Progenitor cell of endocrine pancreas (in vitro differentiated cells): ENCODE data around the gene FSHR. TPM values are rescaled to one million over a fixed set of nuclear protein-coding genes. Genes with fewer than 3 reads are reported as not detected.

ENCODE experiments used
- DNase-seq: peaks from one replicate; pipeline ENCODE4 v3.0.0; 2021; ENCODE audit warnings: low spot score; ENCODE audit not compliant: unreplicated experiment
- H3K27ac Mint-ChIP-seq: 2 replicates; pipeline ENCODE4 v1.8.0; 2021; ENCODE audit warnings: mild to moderate bottlenecking, moderate library complexity, mixed read lengths
- H3K27me3 Mint-ChIP-seq: 2 replicates; pipeline ENCODE4 v1.8.0; 2021; ENCODE audit warnings: mixed read lengths
- H3K36me3 Mint-ChIP-seq: 2 replicates; pipeline ENCODE4 v1.8.0; 2022; ENCODE audit warnings: mixed read lengths; ENCODE audit not compliant: insufficient read depth
- H3K4me1 Mint-ChIP-seq: 2 replicates; pipeline ENCODE4 v1.8.0; 2021; ENCODE audit warnings: low read depth, mixed read lengths
- H3K4me3 Mint-ChIP-seq: 2 replicates; pipeline ENCODE4 v1.8.0; 2021; ENCODE audit warnings: low read depth, mild to moderate bottlenecking, moderate library complexity, mixed read lengths
- H3K9me3 Mint-ChIP-seq: 2 replicates; pipeline ENCODE4 v1.8.0; 2021; ENCODE audit warnings: low read depth, mixed read lengths
- CTCF ChIP-seq: fragments of 200-600 bp; sonication (generic); IDR thresholded peaks from one replicate; pipeline ENCODE4 v1.5.0; 2021; ENCODE audit warnings: antibody characterized with exemption, mild to moderate bottlenecking; ENCODE audit not compliant: unreplicated experiment
- total RNA-seq: library from RNA; stranded (reverse); gene quantifications from 2 replicates; pipeline ENCODE4 v1.2.1, GENCODE V29; 2021

Gene FSHR
- total RNA-seq, 1 donor from 2014 or later: 0.74 TPM

DNA sequence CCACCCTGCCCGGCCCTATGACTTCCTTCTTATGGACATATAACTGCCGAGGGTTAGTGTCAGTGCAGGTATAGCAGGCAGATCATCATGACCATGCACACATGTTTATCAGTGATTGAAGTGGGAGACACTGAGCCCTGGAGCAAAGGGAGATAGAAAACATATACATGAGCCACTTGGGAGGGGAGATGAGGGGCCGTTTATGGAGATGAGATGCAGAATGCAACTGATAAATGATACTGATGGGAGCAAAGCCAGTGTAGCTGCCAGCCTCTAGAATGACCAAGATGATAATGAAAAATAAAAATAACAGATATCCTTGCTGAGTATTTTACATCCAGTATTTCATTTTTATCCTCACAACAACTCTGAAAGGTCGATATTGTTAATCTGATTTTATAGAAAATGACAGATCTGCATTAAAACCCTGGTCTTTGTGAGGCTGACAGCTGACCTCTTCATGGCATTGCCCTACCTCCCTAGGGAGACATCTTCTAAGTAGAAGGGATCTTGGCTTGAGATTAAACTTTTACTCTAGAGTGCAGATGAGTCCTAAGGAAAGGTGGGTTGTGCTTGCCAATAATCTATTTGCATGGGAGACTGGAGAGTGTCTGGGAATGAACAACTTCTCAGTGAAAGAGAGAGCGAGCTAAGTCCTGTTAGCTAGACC is 220.4 kb downstream of the FSHR start:
- Mint-ChIP-seq H3K27me3 (peaks cover 3% of the 10 kb centered on the region), H3K4me1 (peaks cover 9% of the 10 kb centered on the region), H3K27ac (no peak overlapping the region), H3K4me3 (no peak overlapping the region), H3K9me3 (no peaks in the 10 kb centered on the region), H3K36me3 (no peaks in the 10 kb centered on the region)
- DNase-seq: no peak
- TF ChIP-seq CTCF: no peak

DNA sequence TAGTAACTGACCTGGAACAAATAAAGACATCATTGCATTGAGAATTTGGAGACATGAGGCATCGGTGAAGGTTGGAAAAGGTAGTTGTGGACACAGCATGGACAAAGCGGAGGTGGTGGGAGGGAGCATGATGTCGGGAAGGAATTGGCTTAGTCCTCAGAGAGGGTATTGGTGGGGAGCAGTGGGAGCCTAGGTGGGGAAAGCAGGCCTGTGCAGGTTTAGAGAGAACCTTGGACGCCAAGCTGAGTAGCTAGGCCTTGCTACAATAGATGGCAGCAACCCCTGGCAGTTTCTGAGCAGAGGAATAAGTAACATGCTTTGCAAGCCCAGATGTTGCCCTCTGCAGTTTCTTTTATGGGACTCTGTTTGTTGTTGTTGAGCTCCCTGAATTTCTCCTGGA is 221.6 kb downstream of the FSHR start:
- H3K36me3 Mint-ChIP-seq: no peaks in the 10 kb centered on the region
- H3K4me1 Mint-ChIP-seq: peaks cover 14% of the 10 kb centered on the region
- DNase-seq: no peak
- no peak overlapping the region for H3K27ac Mint-ChIP-seq
- no peaks in the 10 kb centered on the region for H3K9me3 Mint-ChIP-seq
- H3K27me3 Mint-ChIP-seq: peaks cover 5% of the 10 kb centered on the region
- H3K4me3 Mint-ChIP-seq: no peak overlapping the region
- no peak for TF ChIP-seq CTCF

DNA sequence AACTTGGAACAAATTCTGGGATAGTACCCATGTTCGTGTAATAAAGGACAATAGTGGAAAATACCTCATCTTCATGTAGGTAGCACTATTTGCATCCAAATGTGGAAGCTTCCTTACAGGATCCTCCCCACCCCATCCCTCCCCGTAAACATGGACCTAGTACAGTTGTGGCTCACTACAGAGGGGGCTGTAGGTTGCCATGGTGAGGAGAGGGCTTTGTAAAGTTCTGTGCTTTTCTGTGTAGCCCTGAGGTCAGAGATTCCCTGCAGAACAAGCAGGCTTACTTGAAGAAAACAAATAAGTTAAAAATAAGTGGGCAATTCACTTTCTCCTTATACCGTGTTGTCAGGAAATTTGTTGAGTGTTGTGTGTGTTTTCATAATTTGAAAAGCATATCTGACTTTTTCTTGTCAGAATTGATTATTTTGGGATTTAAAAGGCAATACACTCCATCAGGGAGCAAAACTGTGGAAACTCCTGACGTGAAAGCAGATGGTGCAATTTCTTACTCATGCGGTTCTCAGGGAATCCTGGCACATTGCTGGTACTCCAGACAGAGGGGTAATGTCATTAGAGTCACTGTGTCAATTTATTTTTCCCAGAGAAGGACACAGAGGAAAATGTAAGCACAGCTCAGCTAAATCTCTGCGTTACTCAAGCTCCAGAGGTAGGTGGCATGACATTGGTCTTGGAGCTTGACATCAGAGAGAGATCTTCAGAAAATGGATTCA is 224.6 kb downstream of the FSHR start:
- H3K27ac Mint-ChIP-seq: no peak overlapping the region
- H3K4me3 Mint-ChIP-seq: no peak overlapping the region
- no peak for TF ChIP-seq CTCF
- DNase-seq: no peak
- H3K9me3 Mint-ChIP-seq: peaks cover 5% of the 10 kb centered on the region
- H3K36me3 Mint-ChIP-seq: no peaks in the 10 kb centered on the region
- peaks cover 17% of the 10 kb centered on the region for H3K4me1 Mint-ChIP-seq
- H3K27me3 Mint-ChIP-seq: peaks cover 5% of the 10 kb centered on the region

GRCh38 chr2:48927355-48927754 is 227.0 kb downstream of the FSHR start:
- Mint-ChIP-seq H3K4me1 (peaks cover 17% of the 10 kb centered on the region), H3K27me3 (peaks cover 5% of the 10 kb centered on the region), H3K9me3 (peaks cover 6% of the 10 kb centered on the region), H3K36me3 (no peaks in the 10 kb centered on the region), H3K4me3 (no peak overlapping the region), H3K27ac (no peak overlapping the region)
- no peak for DNase-seq
- TF ChIP-seq CTCF: no peak

DNA sequence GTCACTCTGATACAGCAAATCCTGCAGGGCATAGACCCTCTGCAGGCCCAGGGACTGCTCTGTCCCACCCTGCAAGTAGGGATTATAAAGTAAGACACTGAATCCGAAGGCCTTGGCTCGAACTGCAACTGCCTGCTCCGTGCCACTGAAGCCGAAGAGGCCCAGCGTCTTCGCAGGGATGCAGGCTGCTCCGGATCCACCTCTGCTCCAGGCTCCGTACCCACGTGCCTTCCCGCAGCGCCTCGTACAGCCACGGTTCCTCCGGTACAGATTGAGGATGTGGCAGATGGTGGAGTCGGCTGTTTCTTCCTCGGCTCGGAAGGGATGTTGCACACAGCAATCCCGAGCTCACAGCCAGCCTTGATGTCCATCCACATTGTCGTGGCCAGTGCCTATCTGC is 238.4 kb downstream of the FSHR start:
- Mint-ChIP-seq H3K27ac (no peak overlapping the region), H3K4me3 (no peak overlapping the region), H3K36me3 (no peaks in the 10 kb centered on the region), H3K4me1 (no peaks in the 10 kb centered on the region), H3K27me3 (no peaks in the 10 kb centered on the region), H3K9me3 (peaks cover 5% of the 10 kb centered on the region)
- no peak for DNase-seq
- TF ChIP-seq CTCF: no peak
